A549 (cell line): ENCODE data around the gene RNGTT.

Source experiments
- CHD2 ChIP-seq: fragments of 150-350 bp; IDR thresholded peaks from 2 replicates; pipeline ENCODE4 v1.6.1; 2014; ENCODE audit warnings: low read length; ENCODE audit not compliant: partially characterized antibody
- FOSL2 ChIP-seq, 2 experiments: fragments of 450-650 bp in 1 of 2; fragments of >200 bp in 1 of 2; sonication (Bioruptor Twin) in 1 of 2; formaldehyde crosslinking; IDR thresholded peaks; 2 replicates each; pipeline versions ENCODE4 v1.5.0 to v1.6.1; 2016 to 2020; ENCODE audit warnings: mild to moderate bottlenecking in 1 of 2, moderate library complexity in 1 of 2
- FOXS1 ChIP-seq: fragments of 250-450 bp; sonication (Bioruptor Pico); IDR thresholded peaks from 2 replicates; pipeline ENCODE4 v1.5.0; 2020; ENCODE audit warnings: mild to moderate bottlenecking, moderate library complexity
- MAFK ChIP-seq: fragments of 450-650 bp; IDR thresholded peaks from 2 replicates; pipeline ENCODE4 v1.6.1; 2014; ENCODE audit not compliant: partially characterized antibody
- POLR2A ChIP-seq: IDR thresholded peaks from 2 replicates; pipeline ENCODE4 v1.6.1; 2012; ENCODE audit warnings: mild to moderate bottlenecking, low read length
- TF ChIP-seq, protein P1 (sequence below): fragments of >200 bp; sonication (Bioruptor Twin); formaldehyde crosslinking; IDR thresholded peaks from 3 replicates; pipeline ENCODE4 v1.5.1; 2016
- TF ChIP-seq, protein P2 (sequence below): IDR thresholded peaks from 2 replicates; pipeline ENCODE4 v1.6.1; 2012
- TF ChIP-seq, protein P3 (sequence below): fragments of >200 bp; sonication (Bioruptor Twin); formaldehyde crosslinking; IDR thresholded peaks from 3 replicates; pipeline ENCODE4 v1.6.1; 2016
- TF ChIP-seq, protein P4 (sequence below): IDR thresholded peaks from 2 replicates; pipeline ENCODE4 v1.6.1; 2012

DNA sequence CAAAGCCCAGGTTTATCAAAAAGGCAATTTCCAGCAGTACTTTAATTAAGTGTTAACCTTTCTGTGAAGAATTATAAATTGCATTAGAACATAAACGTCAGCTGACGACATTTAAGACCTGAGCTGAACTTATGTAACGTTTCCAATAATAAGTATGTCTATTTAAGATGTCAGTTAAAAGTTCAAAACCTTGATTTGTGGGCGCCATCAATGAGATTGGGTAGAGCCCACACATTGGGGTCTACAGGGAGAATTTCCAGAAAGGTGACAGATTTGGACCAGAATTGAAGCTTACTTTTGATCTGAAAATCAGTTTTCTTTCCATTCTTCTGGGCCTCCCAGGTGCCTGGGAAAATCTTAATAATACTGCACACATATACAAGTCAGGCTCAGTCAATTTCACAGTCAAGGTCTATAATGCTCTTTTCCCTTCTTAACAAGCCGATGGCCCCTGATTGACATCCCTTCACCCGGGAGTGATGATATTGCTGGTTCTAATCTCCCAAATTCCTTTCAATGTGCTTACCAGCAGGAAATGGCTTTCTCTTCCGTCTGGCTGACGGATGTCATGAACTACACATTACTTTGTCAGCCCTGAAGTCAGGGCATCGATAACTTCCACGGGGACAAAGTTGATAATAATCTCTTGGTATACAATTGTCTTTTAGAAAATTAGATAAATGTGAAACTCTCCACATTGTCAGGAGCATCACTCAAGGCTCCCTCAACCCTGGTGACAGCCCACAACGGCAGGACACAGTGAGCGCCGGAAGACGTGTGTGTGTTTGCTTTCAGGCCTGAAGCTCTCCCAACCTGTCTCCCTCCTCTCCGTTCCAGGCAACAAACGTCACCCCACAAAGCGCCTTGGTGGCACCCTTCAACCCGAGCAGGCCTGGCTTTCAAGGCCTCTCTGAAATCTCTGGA, 400.8 kb downstream of the RNGTT start:
- TF ChIP-seq, protein P1, sequence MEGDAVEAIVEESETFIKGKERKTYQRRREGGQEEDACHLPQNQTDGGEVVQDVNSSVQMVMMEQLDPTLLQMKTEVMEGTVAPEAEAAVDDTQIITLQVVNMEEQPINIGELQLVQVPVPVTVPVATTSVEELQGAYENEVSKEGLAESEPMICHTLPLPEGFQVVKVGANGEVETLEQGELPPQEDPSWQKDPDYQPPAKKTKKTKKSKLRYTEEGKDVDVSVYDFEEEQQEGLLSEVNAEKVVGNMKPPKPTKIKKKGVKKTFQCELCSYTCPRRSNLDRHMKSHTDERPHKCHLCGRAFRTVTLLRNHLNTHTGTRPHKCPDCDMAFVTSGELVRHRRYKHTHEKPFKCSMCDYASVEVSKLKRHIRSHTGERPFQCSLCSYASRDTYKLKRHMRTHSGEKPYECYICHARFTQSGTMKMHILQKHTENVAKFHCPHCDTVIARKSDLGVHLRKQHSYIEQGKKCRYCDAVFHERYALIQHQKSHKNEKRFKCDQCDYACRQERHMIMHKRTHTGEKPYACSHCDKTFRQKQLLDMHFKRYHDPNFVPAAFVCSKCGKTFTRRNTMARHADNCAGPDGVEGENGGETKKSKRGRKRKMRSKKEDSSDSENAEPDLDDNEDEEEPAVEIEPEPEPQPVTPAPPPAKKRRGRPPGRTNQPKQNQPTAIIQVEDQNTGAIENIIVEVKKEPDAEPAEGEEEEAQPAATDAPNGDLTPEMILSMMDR: no peak
- no peak for TF ChIP-seq MAFK
- no peak for TF ChIP-seq POLR2A
- TF ChIP-seq, protein P2, sequence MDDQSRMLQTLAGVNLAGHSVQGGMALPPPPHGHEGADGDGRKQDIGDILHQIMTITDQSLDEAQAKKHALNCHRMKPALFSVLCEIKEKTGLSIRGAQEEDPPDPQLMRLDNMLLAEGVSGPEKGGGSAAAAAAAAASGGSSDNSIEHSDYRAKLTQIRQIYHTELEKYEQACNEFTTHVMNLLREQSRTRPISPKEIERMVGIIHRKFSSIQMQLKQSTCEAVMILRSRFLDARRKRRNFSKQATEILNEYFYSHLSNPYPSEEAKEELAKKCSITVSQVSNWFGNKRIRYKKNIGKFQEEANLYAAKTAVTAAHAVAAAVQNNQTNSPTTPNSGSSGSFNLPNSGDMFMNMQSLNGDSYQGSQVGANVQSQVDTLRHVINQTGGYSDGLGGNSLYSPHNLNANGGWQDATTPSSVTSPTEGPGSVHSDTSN: no peak
- no peak for TF ChIP-seq CHD2
- TF ChIP-seq FOXS1: no peak
- TF ChIP-seq, protein P3, sequence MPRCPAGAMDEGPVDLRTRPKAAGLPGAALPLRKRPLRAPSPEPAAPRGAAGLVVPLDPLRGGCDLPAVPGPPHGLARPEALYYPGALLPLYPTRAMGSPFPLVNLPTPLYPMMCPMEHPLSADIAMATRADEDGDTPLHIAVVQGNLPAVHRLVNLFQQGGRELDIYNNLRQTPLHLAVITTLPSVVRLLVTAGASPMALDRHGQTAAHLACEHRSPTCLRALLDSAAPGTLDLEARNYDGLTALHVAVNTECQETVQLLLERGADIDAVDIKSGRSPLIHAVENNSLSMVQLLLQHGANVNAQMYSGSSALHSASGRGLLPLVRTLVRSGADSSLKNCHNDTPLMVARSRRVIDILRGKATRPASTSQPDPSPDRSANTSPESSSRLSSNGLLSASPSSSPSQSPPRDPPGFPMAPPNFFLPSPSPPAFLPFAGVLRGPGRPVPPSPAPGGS: no peak
- TF ChIP-seq FOSL2 (IDR thresholded peaks at IDR 0.05): no peak
- no peak for TF ChIP-seq FOSL2 (CRISPR knock-in tag; IDR thresholded peaks at IDR 0.05)
- TF ChIP-seq, protein P4, sequence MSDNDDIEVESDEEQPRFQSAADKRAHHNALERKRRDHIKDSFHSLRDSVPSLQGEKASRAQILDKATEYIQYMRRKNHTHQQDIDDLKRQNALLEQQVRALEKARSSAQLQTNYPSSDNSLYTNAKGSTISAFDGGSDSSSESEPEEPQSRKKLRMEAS: no peak
